ENCODE results near the gene OTUB1.

Gene OTUB1

DNA sequence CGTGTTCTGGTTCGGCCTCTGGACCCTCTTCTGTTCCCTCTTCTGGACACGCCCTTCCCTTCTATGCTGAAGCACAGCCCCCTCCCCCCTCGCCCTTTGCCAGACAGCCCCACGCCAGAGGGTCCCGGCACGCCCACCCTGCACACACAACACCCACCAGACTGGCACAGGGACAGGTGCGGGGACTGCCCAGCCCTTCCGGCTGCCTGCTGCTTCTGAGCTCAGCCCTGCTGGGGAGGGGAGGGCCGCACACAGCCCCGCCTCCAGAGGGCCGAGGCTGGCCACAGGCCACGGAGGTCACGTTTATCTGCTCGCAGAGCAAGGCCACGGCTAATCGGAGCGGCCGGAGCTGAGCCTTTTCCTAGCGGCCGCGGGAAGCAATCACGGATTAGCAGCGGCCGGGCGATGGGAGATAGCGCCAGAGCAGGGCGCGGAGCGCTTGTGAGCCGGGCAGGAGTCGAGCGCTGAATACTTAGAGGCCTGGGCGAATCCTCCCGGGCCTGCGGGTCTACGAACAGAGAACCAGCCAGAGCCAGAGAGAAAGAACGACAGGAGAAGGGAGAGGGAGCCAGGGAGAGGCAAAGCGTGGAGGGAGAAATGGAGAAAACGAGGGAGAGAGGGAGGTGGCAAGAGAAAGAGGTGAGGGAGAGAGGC, 21.5 kb downstream of the OTUB1 start:
- FAIRE-seq: peak; percentile 30

DNA sequence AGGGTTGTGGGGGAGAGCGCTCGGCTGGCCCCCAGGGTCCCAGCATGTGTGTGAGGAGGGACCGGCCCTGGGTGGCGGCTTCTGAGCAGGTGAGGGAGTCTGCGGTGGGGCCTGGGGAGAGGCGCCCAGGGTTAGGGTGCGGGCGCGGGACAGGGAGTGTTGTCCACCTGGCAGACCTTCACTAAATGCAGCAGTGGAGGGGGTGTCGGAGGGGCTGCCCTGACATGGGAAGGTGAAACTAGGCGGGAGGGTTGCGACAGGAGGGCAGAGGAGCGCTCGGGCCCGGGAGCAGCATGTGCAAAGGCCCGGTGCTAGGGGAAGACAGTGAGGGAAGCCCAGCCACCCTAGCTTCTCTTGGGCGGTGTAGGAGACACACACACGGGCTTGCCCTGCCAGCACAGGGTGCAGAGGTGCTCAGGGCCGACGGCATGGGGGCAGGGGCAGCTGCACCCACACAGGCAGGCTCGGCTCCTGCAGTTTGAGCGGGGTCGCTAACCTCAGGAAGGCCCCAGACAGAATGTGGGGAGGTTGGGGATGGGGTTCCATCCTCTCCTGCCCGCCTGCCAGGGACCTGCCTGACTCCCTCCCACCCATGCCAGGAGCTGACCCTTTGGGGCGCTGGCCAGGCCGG, 22.2 kb downstream of the OTUB1 start:
- FAIRE-seq: no peak

DNA sequence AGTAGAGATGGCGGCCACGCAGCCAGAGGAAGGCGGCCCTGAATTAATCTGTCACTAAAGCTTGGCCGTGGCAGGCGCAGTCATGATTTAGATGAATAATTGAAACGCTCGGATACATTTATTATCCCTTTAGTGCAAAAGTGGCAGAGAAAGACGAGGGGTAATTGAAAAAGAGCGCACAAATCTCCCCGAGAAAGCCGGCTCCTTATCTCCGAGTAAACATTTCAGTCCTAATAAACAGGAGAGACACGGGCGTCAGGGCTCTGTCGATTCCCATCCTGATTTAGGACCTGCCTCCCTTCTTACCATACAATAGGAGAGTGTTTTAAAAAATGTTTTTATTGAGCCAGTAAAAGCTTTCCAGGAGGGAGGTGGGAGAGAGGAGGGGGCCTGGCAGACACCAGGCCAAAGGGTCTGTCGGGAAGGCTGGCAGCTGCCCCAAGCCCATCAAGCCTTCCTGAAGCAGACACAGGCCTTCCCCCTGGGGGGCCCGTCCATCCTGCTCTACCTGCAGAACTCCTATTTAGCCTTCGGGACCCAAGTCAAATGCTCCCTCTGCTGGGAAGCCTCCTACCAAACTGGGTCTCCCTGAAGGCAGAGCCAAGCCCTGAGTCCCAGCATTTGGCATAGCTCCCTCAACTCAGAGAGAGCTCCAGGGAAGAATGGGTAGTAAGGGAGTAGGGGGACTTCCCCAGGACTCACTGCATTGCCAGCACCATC, 22.8 kb downstream of the OTUB1 start:
- FAIRE-seq: no peak

DNA sequence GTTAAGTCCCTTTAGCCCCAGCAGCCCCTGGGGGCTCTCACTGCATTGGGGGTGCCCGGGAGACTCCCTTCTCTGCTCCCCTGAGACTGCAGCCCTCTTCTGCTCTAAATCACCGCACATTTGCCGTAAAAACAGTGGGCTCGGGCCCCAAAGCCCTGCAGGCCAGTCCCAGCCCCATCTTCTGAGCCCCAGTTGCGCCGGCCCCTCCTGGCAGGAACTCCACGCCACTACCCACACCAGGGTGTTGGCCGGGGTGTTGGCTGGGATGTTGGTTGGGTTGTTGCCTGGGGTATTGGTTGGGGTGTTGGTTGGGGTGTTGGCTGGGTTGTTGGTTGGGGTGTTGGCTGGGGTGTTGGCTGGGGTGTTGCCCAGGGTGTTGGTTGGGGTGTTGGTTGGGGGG, 23.5 kb downstream of the OTUB1 start:
- FAIRE-seq: no peak

DNA sequence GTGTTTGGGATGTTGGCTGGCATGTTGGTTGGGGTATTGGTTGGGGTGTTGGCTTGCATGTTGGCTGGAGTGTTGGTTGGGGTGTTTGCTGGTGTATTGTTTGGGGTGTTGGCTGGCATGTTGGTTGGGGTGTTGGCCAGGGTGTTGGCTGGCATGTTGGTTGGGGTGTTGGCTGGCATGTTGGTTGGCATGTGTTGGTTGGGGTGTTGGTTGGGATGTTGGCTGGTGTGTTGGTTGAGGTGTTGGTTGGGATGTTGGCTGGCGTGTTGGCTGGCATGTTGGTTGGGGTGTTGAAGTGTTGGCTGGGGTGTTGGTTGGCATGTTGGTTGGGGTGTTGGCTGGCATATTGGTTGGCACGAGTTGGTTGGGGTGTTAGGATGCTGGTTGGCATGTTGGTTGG, 24.5 kb downstream of the OTUB1 start:
- FAIRE-seq: no peak

DNA sequence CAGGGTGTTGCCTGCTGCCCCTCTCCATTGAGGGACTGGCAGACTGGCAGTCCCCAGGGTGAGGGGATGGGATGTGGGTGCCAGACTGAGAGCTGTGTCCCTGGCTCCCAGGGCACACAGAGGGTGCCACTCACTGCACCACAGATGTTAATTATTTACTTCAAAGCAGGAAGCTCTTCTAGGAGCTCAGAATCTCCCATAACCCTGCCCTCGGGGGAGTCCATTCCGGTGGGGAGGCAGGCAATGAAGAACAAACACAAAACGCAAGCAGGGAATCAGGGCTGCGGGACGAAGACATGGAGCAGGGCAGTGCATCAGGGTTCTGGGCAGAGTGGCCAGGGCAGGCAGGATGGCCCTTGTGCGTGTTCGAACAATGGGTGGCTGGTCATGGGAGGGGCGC, 25.1 kb downstream of the OTUB1 start:
- no peak for FAIRE-seq

DNA sequence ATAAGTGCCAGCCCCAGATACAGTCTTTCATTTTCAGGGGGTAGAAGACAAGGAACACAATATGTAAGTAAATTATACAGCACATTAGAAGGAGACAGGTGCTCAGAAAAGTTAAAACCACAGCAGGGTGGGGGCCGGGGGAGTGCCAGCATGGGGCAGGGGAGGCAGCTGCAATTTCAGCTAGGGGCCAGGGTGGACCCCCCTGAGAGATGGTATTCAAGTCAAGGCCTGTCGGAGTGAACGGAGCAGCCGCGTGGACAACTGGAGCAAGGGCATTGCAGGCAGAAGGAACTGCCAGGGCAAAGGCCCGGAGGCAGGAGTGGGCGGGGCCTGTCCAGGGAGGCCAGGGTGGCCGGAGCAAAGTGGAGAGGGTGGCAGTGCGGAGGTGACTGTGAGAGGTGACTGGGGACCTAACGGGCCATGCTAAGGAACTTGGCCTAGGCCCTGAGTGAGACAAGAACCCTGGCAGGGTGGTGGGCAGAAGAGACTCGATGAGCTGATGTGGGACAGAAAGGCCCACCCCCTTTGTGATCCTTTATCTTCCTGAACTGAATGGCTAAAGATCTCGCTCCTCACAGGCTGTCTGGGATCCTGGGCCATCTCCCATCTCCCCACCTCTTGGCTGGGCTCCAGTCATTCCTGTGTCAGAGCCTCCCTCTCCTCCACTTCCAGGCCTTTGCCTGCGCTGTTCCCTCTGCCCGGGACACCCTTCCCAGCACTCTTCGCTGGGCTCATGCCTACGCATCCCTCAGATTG, 27.1 kb downstream of the OTUB1 start:
- no peak for FAIRE-seq

DNA sequence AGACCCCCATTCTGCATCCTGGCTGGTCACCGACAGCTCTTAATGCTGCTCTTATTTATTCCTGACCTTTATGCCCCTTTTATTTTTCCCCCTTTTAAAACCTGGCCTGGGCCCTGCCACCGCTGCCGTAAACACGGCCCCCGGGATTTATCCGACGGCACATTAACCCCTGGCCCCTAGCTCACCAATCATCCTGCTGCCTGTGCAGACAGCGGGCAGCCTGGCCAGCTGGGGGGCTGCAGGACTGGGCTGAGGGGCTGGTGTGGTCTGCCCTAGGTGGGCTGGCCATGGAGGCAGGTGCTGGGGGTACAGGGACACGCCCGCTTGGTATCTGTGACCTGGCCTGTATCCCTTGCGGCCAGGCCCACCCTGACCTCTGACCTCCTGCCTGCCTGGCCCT, 28.1 kb downstream of the OTUB1 start:
- no peak for FAIRE-seq

DNA sequence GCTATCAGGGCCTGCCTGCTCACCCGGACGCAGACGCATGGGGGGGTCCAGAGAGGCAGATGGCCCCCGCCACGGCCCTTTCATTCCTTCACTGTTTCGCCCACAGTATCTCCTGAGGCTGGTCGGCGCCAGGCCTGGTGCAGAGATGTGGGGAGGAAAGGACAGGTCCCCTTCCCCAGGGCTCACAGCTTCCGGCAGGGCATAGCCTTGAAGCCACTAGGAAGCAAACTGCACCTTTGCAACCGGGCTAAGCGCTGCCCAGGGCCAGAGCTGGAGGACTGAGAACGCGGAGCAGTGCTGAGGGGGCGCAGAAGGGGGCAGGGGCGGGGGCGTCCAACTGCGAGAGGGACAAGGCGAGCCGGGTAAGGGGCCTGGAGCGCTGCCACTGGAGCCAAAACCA, 29.3 kb downstream of the OTUB1 start:
- no peak for FAIRE-seq

DNA sequence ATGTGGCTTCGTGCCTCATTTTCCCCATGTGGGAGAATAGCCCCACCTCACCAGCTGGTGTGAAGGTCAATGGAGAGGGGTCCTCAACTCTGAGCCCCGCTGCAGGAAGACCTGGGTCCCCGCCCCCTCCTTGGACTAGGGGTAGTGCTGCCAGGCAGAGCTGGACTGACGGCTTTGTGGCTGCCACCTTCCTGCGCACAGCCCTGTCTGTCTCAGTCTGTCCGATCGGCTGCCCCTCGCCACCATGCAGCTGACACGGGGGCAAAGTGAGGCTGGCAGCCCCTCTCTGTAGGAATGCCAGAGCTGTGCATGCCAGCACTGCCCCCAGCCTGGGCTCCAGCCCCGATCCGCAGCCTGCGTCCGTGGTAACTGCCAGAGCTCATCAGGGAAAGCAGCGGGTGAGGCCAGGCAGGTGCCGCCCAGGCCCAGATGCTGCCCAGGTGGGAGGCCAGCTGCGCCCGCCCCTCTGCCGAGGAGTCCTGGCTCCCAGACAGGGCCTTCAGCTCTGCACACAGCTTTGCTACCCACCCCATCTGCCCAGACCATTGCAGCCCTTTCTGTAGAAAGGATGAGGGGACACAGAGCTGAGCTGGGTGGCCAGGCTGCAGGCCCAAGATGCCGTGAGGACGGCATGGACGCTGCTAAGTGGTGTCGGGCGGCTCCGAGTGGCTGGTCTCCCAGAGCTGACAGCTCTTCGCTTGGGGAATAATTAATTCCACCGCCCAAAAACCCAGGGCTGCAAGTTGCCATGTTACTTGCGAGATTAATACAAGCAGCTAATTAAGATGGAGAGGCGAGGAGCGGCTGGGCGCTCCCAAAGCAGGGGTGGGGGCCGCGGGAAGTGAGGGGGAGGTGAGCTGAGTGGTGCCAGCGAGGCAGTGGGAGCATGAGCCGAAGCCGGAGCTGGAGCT, 30.0 kb downstream of the OTUB1 start:
- no peak for FAIRE-seq

DNA sequence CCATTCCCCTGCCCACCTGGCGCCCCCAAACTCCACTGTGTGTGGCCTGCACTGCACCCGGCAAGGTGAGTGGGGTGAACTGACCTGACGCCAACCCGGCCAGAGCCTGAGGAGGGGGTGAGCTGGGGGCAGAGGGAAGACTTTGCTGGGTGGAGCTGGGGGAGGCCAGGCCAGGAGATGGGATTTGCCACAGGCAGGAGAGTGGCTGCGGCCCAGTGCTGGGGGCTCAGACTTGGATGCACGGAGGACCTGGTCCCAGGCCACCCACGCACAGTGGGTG, 31.6 kb downstream of the OTUB1 start:
- FAIRE-seq: no peak

DNA sequence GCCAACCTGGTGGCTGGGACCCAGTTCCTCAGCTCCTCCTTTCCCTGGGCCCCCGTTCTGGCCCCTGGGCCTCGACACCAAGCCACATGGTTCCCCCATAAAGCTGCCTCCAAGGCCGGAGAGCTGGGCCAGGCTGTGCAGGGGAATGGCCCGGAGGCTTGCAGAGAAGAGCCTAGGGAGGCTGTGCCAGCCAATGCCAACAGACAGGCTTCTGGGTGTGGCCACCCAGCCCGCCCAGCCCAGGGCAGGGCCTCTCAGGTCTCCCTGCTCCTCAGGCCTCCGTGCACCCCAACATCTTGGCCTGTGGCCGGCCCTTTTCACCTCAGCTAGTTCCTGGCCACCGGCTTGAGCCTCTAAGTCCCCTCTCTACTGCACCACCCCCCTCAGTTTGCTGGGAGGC, 32.1 kb downstream of the OTUB1 start:
- FAIRE-seq: no peak

DNA sequence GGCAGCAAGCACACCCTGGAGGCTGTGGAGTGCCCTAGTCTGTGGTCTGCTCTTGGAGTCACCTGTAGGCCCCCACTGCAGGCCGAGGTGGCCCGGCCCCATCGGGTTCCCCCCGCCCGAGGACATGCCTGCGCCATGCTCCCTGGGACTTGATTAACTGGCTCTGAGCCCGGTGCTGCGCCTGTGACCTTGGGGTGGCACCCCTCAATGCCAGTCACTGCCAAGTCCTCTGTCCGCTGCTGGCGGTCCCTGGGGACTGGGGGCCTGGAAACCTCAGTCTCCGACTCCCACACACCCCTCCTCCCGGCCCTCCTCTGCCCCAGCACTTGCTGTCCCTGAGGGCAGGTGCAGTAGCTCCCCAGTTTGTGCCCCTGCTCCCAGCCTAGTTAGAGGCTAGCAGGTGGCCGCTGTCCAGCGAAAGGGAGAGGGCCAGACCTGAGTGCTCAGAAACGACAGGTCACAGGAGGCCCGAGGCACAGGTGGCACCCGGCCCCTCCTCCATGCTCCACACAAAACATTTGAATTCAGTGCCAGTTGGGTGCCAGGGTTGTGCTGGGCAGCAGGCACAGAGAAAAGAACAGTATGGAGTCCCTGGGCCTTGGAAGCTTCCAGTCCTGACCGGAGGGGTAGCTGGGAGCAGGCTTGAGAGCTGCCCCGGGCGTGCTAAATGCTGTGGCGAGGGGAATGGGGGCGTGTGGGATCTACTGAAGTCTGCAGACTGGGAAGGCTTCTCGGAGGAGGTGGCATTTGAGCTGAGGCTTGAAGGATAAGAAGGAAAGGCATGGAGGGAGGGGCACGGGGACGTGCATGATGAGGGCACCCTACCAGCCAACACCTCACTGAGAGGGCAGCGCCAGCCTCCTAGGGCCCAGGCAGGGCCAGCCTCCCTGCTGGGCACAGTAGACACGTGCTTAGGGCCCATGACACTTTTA, 33.1 kb downstream of the OTUB1 start:
- no peak for FAIRE-seq

DNA sequence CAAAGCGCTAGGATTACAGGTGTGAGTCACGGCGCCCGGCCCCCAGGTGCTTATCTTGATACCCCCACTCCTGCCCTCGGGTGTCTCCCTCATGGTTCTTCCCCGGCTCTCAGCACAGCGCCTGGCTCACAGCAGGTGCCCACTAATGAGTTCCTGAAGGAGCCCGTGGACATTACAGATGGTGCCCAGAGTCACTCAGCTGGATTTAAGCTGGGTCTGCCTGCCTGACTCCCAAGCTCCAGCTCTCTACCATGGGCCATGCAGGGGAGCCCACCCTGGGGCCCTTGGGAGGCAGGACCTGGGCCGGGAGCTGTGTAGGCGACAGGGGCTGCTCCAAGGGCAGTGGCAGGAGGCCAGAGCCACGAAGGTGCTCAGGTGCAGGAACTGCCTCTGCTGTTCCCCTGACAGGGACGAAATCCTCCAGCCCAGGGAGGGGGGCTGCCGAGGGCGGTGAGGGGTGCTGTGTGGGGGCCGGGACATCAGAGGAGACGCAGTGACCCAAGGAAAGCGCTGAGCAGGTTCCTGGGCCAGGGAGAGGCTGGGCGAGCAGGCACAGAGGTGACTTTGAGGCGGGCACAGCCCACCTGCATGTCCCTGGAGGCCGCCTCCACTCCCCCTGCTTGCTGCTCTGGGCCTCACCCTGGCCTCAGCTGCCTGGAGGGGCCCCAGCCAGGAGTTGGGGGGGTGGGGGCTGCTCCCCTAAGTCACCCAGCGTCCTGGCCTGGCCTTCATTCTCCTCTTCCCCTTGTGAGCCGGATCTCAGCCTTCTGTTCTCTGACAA, 34.9 kb downstream of the OTUB1 start:
- FAIRE-seq: no peak

DNA sequence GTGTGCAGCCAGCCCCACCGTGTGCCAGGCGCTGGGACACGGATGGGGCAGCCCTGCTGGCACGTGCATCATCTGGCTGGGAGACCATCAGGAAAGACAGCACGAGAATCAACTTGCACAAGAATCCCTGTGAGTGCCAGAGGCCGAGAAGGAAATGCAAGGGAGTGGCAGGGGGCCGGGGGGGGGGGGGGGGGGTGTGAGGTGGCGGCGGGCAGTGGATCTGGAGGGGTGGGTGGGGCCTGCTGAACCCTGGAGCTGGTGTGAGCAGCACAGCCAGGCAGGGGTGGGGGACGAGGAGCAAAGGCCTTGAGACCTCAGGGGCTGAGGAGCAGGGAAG, 35.5 kb downstream of the OTUB1 start:
- FAIRE-seq: no peak

DNA sequence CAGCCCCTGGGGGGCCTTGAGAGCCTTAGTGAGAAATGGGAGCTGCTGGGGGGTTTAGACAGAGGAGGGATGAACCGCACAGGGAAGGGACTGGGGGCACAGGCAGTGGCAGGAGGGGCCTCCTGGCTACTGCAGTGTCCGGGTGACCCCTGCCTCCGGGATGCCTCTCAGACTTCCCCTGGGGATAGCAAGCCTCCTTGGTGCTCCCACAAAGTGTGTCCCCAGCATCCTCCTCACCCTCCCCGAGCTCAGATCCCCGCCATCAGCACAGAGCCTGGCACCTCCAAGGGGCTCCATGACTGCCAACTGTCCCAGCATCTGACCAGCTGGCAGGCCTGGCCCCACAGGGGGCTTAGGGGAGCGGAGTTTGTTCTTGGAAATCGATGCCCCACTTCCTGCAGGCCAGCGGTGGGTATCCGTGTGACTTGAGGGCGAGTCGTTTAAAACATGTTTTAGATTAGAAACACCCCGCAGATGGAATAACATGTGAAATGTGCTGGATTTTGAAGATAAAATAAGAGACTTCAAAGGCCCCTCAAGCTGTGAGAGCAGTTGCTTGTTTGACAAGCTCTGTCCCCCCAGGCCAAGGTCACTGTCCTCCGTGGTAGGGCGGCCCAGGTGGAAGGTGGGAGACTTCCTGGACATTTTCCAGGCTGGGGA, 36.0 kb downstream of the OTUB1 start:
- no peak for FAIRE-seq

DNA sequence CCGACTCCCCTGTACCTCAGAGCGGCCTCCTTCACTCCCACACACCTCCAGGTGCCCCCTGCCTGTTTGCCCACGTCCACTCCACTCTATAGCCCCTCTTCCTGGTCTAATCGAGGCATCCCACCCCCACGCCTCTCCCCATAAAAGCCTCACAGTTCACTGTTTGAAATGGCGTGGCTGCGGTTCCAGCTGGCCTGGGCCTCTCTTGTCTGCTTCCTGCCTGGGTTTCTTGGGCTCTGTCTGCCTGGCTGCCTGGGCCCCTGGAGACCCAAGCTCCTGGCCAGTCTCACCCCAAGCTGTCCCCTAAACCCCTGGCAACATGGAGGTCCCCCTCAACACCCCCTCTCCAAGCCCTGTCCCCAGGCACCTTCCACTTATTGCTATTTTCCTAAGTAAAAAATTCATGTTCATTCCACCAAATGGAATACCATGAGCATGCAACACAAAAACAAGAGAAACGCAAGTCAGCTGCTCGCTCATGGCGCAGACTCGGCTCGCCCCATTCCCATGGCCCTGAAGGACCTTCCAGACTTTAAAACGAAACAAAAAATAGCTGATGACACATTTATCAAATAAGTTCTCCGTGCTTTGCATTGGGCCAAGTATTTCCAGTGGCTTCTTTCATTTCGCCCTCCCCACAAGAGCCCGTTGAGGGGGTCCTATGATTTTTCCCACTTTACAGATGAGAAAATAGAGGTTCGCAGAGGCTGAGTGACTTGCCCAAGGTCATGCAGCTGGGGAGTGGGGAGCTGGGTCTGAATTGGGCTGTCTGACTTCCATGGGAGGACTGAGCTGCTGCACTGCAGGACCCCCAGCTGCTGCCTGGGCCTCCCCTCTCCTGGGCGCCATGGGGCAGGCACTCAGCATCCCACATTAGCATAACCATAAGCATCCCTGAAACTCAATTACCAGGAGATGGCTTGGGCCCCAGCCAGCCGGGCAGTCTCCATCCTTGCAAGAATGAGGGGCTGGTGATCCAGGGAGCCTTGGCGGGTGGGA, 37.8 kb downstream of the OTUB1 start:
- FAIRE-seq: no peak

DNA sequence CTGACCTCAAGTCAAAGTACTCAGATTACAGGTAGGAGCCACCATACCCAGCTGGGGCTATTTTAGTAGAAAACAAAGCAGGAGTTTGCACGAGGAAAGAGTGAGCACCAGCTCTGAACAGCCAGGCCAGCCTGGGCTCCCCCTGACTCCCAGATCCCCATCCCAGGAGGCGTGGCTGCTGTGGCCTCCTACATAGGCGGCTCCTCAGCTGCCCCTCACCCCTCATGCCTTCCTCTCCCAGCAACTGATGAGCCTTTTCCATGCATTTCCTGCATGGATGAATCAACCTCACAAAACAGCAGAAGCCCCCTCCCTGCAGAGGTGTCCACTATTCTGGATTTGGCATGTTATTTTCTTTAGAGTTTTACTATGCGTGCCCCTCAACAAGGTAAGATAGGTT, 39.0 kb downstream of the OTUB1 start:
- no peak for FAIRE-seq

DNA sequence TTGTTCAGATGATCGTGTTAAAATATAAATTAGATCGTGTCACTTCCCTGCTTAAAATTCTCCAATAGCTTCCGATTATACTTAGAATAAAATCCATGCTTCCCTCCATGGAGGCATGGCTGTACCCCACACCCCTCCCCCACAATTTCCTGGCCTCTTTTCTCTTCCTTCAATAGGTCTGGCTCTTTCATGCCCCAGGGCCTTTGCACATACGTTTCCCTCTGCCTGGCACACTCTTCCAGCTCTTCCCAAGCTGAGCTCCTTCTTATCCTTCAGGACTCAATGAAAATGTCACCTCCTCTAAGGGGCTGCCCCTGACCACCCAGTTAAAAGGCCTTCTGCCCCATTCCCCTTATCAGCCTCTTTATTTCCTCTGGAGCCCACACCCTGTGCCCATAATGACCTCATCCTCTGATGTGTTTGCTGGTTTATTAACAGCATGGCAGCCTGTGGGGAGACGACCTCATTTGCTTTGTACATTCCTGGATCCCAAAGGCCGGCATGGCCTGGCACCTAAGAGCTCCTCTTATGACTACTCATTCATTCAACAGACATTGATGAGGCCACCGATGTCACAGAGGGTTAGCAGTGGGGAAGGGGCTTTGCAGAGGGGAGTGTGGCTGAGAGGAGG, 40.5 kb downstream of the OTUB1 start:
- no peak for FAIRE-seq

Measured in A204.1 (cell line).